HG02610 (cell line): Measurements from ENCODE around the gene CYLD.

ENCODE experiments used
- ATAC-seq: cut with Tn5 transposase; IDR thresholded peaks from one replicate; pipeline ENCODE4 v1.9.1; 2021; ENCODE audit warnings: mild to moderate bottlenecking, moderate library complexity; ENCODE audit not compliant: unreplicated experiment

CYLD gene

GRCh38 chr16:50814541-50814940 is 72.7 kb downstream of the CYLD start:
- ATAC-seq = no peak

GRCh38 chr16:50815382-50815781 is 73.5 kb downstream of the CYLD start:
- no peak for ATAC-seq

GRCh38 chr16:50816901-50817555 is 75.1 kb downstream of the CYLD start:
- no peak for ATAC-seq

- no peak for ATAC-seq
These were observed 76.5 kb downstream of the CYLD start for GRCh38 chr16:50818380-50818779.

GRCh38 chr16:50819706-50820105 is 77.8 kb downstream of the CYLD start:
- ATAC-seq = no peak

- no peak for ATAC-seq
These were observed 78.3 kb downstream of the CYLD start for GRCh38 chr16:50820225-50820624.

GRCh38 chr16:50821586-50821985 is 79.7 kb downstream of the CYLD start:
- ATAC-seq = no peak

- ATAC-seq = no peak
These were observed 80.8 kb downstream of the CYLD start for GRCh38 chr16:50822671-50823070.

- no peak for ATAC-seq
These were observed 85.0 kb downstream of the CYLD start for GRCh38 chr16:50826797-50827316.

- no peak for ATAC-seq
These were observed 86.3 kb downstream of the CYLD start for GRCh38 chr16:50828164-50828702.

- ATAC-seq = no peak
These were observed 88.8 kb downstream of the CYLD start for GRCh38 chr16:50830698-50831097.

- ATAC-seq = no peak
These were observed 89.9 kb downstream of the CYLD start for GRCh38 chr16:50831751-50832150.

- ATAC-seq = no peak
These were observed 92.0 kb downstream of the CYLD start for GRCh38 chr16:50833929-50834328.

- ATAC-seq = no peak
These were observed 92.8 kb downstream of the CYLD start for GRCh38 chr16:50834701-50835100.

GRCh38 chr16:50835358-50836060 is 93.6 kb downstream of the CYLD start:
- ATAC-seq = no peak

- ATAC-seq = no peak
These were observed 94.3 kb downstream of the CYLD start for GRCh38 chr16:50836121-50836621.

GRCh38 chr16:50837324-50837723 is 95.4 kb downstream of the CYLD start:
- no peak for ATAC-seq

- ATAC-seq = no peak
These were observed 96.3 kb downstream of the CYLD start for GRCh38 chr16:50838165-50838564.

- no peak for ATAC-seq
These were observed 97.0 kb downstream of the CYLD start for GRCh38 chr16:50838885-50839284.

- ATAC-seq = no peak
These were observed 97.5 kb downstream of the CYLD start for GRCh38 chr16:50839356-50839755.

GRCh38 chr16:50839920-50840729 is 98.2 kb downstream of the CYLD start:
- no peak for ATAC-seq
